ENCODE results near the gene SAYSD1.
"Not testable (repeated sequence)": the region's sequence is repeated elsewhere in the genome, so short reads cannot be mapped to it uniquely, and the experiment has no call there.

The SAYSD1 gene

GRCh38 chr6:39114704-39115599 is at the start of gene SAYSD1:
Gene SAYSD1 (minus strand): TSS chr6:39115186. CDS start chr6:39115089, 97 bp downstream.
- H3K4me3 Mint-ChIP-seq = peak within 1 kb of the TSS; percentile 95
- H3K27me3 Mint-ChIP-seq (ENCODE audit: low read depth) = no peaks in the 10 kb centered on the region
- H3K4me1 Mint-ChIP-seq (ENCODE audit: low read depth) = peaks cover 51% of the 10 kb centered on the region
- H3K27ac Mint-ChIP-seq = peak within 1 kb of the TSS; percentile 97
- H3K36me3 Mint-ChIP-seq (ENCODE audit: low read depth) = peaks cover 11% of the 10 kb centered on the region
- peak; percentile 97 for DNase-seq (ENCODE audit: low spot score)
- no peaks in the 10 kb centered on the region for H3K9me3 Mint-ChIP-seq

- H3K36me3 Mint-ChIP-seq (ENCODE audit: low read depth) = peaks cover 14% of the 10 kb centered on the region
- peaks cover 13% of the 10 kb centered on the region for H3K4me1 Mint-ChIP-seq (ENCODE audit: low read depth)
- no peak overlapping the region for H3K4me3 Mint-ChIP-seq
- no peaks in the 10 kb centered on the region for H3K27me3 Mint-ChIP-seq (ENCODE audit: low read depth)
- peaks cover 4% of the 10 kb centered on the region for H3K9me3 Mint-ChIP-seq
- no peak overlapping the region for H3K27ac Mint-ChIP-seq
- no peak for DNase-seq (ENCODE audit: low spot score)
Measured at GRCh38 chr6:39157511-39157910, 42.5 kb upstream of the SAYSD1 start.

DNA sequence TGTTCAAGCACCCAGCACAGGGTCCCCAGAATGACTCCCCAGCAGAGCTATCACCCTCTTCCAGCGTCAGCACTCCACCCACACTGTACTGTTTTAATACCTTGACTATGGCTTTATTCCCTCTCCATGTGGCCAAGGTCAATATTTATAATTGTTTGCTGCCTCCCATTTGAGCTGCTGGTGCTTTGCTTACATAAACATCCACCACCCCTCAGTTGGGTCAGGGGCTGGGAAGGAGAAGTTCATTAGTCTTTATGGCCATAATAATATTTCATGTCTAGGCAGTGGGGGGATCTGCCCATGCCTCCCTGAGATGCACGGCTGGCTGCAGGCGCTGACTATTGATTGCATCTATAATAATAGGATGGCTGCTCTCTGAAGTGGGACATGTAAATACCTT is 41.8 kb upstream of the SAYSD1 start:
- no peak for DNase-seq (ENCODE audit: low spot score)
- no peaks in the 10 kb centered on the region for H3K27me3 Mint-ChIP-seq (ENCODE audit: low read depth)
- H3K4me3 Mint-ChIP-seq = no peak overlapping the region

DNA sequence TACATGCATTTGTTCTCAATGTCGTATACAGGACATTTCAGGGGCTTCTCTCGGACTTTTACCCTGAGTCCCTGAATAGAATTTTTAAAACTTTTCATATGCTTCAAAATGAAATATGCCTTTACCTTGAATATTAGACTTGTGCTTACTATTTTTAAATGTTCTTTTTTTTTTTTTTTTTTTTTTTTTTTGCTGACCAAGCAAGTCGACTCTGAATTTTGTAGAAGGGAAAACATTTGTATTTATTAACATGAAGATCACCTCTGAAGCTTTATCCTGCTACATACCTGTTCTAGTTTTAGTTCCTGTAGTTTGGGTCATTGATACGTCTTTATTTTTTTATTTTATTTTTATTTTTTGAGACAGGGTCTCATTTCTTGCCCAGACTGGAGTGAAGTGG is 39.7 kb upstream of the SAYSD1 start:
- no peak for DNase-seq (ENCODE audit: low spot score)
- no peak overlapping the region for H3K4me3 Mint-ChIP-seq
- no peak overlapping the region for H3K27ac Mint-ChIP-seq
- H3K4me1 Mint-ChIP-seq (ENCODE audit: low read depth) = peaks cover 28% of the 10 kb centered on the region
- H3K9me3 Mint-ChIP-seq = peaks cover 4% of the 10 kb centered on the region
- peaks cover 2% of the 10 kb centered on the region for H3K27me3 Mint-ChIP-seq (ENCODE audit: low read depth)
- H3K36me3 Mint-ChIP-seq (ENCODE audit: low read depth) = peaks cover 9% of the 10 kb centered on the region

More for the DNA sequence above, 41.8 kb upstream of the SAYSD1 start:
- no peak overlapping the region for H3K27ac Mint-ChIP-seq
- peaks cover 14% of the 10 kb centered on the region for H3K36me3 Mint-ChIP-seq (ENCODE audit: low read depth)
- peaks cover 19% of the 10 kb centered on the region for H3K4me1 Mint-ChIP-seq (ENCODE audit: low read depth)
- peaks cover 4% of the 10 kb centered on the region for H3K9me3 Mint-ChIP-seq

GRCh38 chr6:39153766-39154397 is 38.9 kb upstream of the SAYSD1 start:
- H3K4me1 Mint-ChIP-seq (ENCODE audit: low read depth) = peaks cover 28% of the 10 kb centered on the region
- peaks cover 2% of the 10 kb centered on the region for H3K27me3 Mint-ChIP-seq (ENCODE audit: low read depth)
- no peak overlapping the region for H3K4me3 Mint-ChIP-seq
- peak overlapping the region; percentile 56 for H3K27ac Mint-ChIP-seq
- H3K9me3 Mint-ChIP-seq = peaks cover under 1% of the 10 kb centered on the region
- peaks cover 6% of the 10 kb centered on the region for H3K36me3 Mint-ChIP-seq (ENCODE audit: low read depth)
- DNase-seq (ENCODE audit: low spot score) = peak; percentile 55

DNA sequence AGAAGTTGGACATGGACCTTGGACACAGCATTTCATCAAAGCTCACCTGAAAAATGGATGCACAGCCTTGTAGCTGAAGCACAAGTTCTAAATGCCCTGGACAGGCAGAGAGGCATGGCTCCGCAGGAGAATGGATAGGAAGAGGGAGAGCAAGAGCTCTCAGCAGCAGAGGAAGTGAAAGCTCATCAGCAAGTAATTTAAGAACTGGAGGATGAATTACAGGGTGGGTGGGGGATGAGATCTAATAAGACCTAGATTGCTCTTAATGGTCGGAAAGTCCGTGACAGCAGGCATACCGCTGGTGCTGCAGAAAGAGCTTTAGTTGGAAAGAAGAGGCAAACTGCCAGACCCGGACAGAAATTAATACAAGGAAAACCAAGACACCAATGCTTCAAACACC is 37.3 kb upstream of the SAYSD1 start:
- Mint-ChIP-seq H3K4me3 (no peak overlapping the region), H3K4me1 (ENCODE audit: low read depth) (peaks cover 31% of the 10 kb centered on the region), H3K36me3 (ENCODE audit: low read depth) (no peaks in the 10 kb centered on the region), H3K27ac (no peak overlapping the region), H3K9me3 (no peaks in the 10 kb centered on the region), H3K27me3 (ENCODE audit: low read depth) (peaks cover 2% of the 10 kb centered on the region)
- no peak for DNase-seq (ENCODE audit: low spot score)

DNA sequence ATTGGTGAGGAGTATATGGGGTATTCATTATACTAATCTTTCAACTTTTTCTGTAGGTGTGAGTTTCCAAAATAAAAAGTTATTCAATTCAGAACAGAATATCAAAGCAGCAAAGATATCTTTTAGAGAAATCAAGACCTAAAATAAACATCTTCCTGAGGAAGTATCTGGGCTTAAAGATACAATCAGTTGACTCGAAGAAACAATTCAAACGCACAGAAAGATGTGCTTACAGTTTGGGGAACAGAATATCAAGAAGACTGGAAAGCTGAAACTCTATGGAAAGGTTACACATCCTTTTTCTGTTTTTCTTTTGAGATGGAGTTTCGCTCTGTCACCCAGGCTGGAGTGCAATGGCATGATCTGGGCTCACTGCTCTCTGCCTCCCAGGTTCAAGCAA is 36.2 kb upstream of the SAYSD1 start:
- no peak overlapping the region for H3K4me3 Mint-ChIP-seq
- H3K36me3 Mint-ChIP-seq (ENCODE audit: low read depth) = no peaks in the 10 kb centered on the region
- H3K4me1 Mint-ChIP-seq (ENCODE audit: low read depth) = peaks cover 31% of the 10 kb centered on the region
- H3K27me3 Mint-ChIP-seq (ENCODE audit: low read depth) = peaks cover 2% of the 10 kb centered on the region
- no peak for DNase-seq (ENCODE audit: low spot score)
- no peak overlapping the region for H3K27ac Mint-ChIP-seq
- H3K9me3 Mint-ChIP-seq = no peaks in the 10 kb centered on the region

DNA sequence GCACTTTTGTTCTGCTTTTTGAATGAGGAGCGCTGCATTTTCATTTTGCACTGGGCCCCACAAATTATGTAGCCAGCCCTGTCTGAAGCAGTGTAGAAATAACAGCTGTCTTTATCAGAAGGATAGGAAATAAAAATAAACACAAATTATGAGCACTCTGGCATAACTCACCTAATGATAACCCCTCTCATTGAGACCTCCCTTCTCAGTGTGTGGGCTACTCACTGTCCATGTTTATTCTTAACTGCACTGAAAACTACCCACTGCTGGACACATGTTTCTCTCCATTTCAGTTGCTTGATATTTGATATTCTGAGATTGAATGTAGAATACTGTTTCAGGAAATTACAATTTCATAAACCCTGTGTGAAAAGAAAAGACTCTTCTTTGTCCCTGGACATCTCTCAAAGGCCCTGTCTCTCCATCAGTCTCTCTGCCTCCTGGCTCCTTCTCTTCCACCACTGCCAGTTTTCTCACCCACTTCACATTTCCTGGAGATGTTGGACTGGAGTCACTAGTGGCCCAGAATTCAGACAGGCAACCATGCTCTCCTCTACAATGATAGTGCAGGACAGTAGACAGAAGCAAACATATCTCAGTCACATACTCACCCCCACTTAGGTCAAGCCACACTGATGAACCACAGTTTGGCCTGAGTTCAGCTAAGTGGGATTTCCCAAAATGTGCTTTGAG is 29.6 kb upstream of the SAYSD1 start:
- H3K9me3 Mint-ChIP-seq = no peaks in the 10 kb centered on the region
- H3K4me1 Mint-ChIP-seq (ENCODE audit: low read depth) = peaks cover 3% of the 10 kb centered on the region
- H3K27ac Mint-ChIP-seq = no peak overlapping the region
- H3K27me3 Mint-ChIP-seq (ENCODE audit: low read depth) = no peaks in the 10 kb centered on the region
- DNase-seq (ENCODE audit: low spot score) = no peak
- no peaks in the 10 kb centered on the region for H3K36me3 Mint-ChIP-seq (ENCODE audit: low read depth)
- no peak overlapping the region for H3K4me3 Mint-ChIP-seq

DNA sequence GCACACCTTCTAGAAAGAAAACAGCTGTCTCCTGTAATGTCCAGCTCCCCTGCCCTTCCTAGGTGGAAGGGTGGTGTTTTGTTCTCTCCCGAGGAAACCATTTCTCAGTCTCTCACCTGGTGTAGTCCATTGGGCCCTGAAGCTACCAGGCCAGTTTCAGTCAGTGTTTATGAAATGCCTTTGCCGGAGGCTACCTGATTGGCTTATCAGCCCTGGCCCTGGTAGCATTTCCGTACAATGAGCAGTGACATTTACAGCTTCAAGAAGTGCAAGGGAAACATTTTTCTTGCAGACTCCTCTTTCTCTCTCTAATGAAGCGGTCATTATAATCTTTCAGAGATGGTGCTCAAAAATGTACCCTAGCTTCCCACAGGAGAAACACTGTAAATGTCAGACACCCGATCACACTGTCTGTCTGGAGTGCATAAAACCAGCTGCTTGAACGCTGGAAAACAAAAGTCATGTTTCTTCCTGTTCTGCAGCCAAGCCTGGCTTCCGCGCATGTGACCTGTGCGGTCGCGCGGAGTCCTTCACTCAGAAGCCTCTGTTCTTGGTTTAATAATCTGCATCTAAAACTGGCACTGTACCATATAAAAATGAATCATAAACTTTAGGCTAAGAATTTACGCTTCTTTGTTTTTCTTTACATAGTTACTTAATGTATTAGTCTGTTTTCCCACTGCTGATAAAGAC is 28.4 kb upstream of the SAYSD1 start:
- Mint-ChIP-seq H3K9me3 (no peaks in the 10 kb centered on the region), H3K36me3 (ENCODE audit: low read depth) (no peaks in the 10 kb centered on the region), H3K27ac (no peak overlapping the region), H3K4me3 (no peak overlapping the region), H3K27me3 (ENCODE audit: low read depth) (peaks cover 2% of the 10 kb centered on the region), H3K4me1 (ENCODE audit: low read depth) (peaks cover 3% of the 10 kb centered on the region)
- no peak for DNase-seq (ENCODE audit: low spot score)

- Mint-ChIP-seq H3K4me3 (no peak overlapping the region), H3K9me3 (no peaks in the 10 kb centered on the region), H3K27ac (no peak overlapping the region), H3K4me1 (ENCODE audit: low read depth) (no peaks in the 10 kb centered on the region), H3K36me3 (ENCODE audit: low read depth) (no peaks in the 10 kb centered on the region), H3K27me3 (ENCODE audit: low read depth) (peaks cover 2% of the 10 kb centered on the region)
- DNase-seq (ENCODE audit: low spot score) = no peak
Measured at GRCh38 chr6:39140556-39141167, 25.7 kb upstream of the SAYSD1 start.

DNA sequence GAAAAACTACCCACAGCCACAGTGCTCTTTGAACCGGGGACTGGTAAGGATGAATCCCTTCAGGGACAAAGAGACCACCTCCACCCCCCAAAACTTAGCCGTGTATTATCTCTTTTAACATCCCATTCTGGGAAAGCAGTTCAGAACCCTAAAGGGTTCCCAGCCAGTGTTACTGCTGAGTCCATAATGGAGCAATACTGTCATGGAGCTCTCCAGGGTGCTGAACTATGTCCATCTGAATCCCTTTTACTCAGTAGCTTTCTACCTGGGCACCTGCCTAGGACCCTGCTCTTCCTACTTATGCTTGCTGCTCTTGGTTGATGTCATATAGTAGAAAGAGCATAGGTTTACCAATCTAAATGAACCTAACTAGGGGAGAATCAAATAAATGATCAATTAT is 22.3 kb upstream of the SAYSD1 start:
- no peaks in the 10 kb centered on the region for H3K36me3 Mint-ChIP-seq (ENCODE audit: low read depth)
- no peaks in the 10 kb centered on the region for H3K4me1 Mint-ChIP-seq (ENCODE audit: low read depth)
- no peaks in the 10 kb centered on the region for H3K9me3 Mint-ChIP-seq
- H3K27me3 Mint-ChIP-seq (ENCODE audit: low read depth) = peaks cover 2% of the 10 kb centered on the region
- H3K4me3 Mint-ChIP-seq = no peak overlapping the region
- peak; percentile 27 for DNase-seq (ENCODE audit: low spot score)
- H3K27ac Mint-ChIP-seq = no peak overlapping the region

GRCh38 chr6:39136207-39136606 is 21.2 kb upstream of the SAYSD1 start:
- H3K27me3 Mint-ChIP-seq (ENCODE audit: low read depth); H3K4me3 Mint-ChIP-seq; H3K9me3 Mint-ChIP-seq; H3K36me3 Mint-ChIP-seq (ENCODE audit: low read depth); DNase-seq (ENCODE audit: low spot score); H3K4me1 Mint-ChIP-seq (ENCODE audit: low read depth); H3K27ac Mint-ChIP-seq: not testable (repeated sequence)

DNA sequence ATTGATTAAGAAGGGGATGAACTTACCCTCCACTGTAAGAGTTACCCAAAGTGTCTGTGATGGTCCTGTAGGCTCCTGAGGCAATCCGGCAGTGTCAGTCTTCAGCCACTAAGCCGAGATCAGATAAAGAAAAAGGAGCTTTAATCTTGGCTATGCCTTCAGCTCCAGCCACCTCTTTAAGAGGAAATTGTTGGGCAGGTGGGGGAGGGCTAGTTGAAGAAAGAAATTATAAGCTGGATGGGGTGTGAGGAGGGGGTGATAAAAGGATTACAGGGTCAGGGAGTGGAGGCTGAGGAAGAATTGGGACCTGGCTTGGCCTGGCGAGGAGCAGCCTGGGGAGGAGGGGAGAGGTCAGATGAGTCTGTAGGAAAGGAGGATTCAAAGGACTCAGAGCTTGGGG is 19.8 kb upstream of the SAYSD1 start:
- not testable (repeated sequence) for H3K4me3 Mint-ChIP-seq; H3K4me1 Mint-ChIP-seq (ENCODE audit: low read depth); H3K9me3 Mint-ChIP-seq; H3K36me3 Mint-ChIP-seq (ENCODE audit: low read depth); DNase-seq (ENCODE audit: low spot score); H3K27ac Mint-ChIP-seq; H3K27me3 Mint-ChIP-seq (ENCODE audit: low read depth)
